ENCODE data around the gene MCTP2.

DNA sequence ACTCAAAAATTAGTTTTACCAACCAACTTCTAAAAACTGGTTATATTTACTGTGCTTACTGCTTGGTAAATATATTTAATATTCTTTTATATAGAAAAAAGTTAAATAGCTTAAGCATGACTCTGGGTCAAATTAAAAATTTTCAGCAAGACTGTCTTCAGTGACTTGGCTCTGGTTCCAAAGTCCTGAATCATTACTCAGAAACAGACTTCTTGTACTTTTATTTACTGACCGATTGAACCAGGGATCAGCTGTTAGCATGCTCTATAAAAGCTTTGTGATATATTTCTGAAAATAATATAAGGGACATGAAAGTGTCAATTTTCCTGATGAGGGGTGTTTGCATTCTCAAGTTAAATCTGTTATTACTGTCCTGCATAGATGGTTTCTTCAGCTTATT, 164.3 kb downstream of the MCTP2 start:
- TF ChIP-seq CTCF (conservative IDR thresholded peaks at IDR 0.05 in 1 of 2, IDR thresholded peaks at IDR 0.05 in 1 of 2; ENCODE audit: extremely low read depth in 1 of 2, insufficient read depth in 1 of 2, low read depth in 1 of 2, low read length in 2 of 2) = no peak
- TF ChIP-seq EZH2 (IDR thresholded peaks at IDR 0.05; ENCODE audit: borderline replicate concordance, low read length) = no peak

Measured in mammary epithelial cell (primary cell).